WTC11 (cell line): ENCODE data around the gene RHBDL1. TPM values are rescaled to one million over a fixed set of nuclear protein-coding genes. Genes with fewer than 3 reads are reported as not detected.
A peak's percentile ranks its signal among the peaks of the same experiment; 100 is the strongest.

Source experiments
- ATF1 ChIP-seq: sonication (generic); formaldehyde crosslinking; IDR thresholded peaks from 2 replicates; pipeline ENCODE4 v1.8.1; 2023; ENCODE audit warnings: mild to moderate bottlenecking, moderate library complexity, missing genetic modification reagents
- E2F1 ChIP-seq: sonication (generic); formaldehyde crosslinking; IDR thresholded peaks from 2 replicates; pipeline ENCODE4 v1.8.0; 2022; ENCODE audit warnings: mild to moderate bottlenecking, missing genetic modification reagents
- ESRRA ChIP-seq: sonication (generic); formaldehyde crosslinking; IDR thresholded peaks from 2 replicates; pipeline ENCODE4 v1.8.1; 2022; ENCODE audit warnings: mild to moderate bottlenecking, missing genetic modification reagents, borderline replicate concordance
- FOXK1 ChIP-seq: sonication (generic); formaldehyde crosslinking; IDR thresholded peaks from 2 replicates; pipeline ENCODE4 v1.8.0; 2022; ENCODE audit warnings: mild to moderate bottlenecking, moderate library complexity, missing genetic modification reagents
- FOXP4 ChIP-seq: sonication (generic); formaldehyde crosslinking; IDR thresholded peaks from 2 replicates; pipeline ENCODE4 v1.8.0; 2022; ENCODE audit warnings: mild to moderate bottlenecking, missing genetic modification reagents
- JUN ChIP-seq: sonication (generic); formaldehyde crosslinking; IDR thresholded peaks from 2 replicates; pipeline ENCODE4 v1.8.0; 2023; ENCODE audit warnings: mild to moderate bottlenecking, missing genetic modification reagents
- MAX ChIP-seq: sonication (generic); formaldehyde crosslinking; IDR thresholded peaks from 2 replicates; pipeline ENCODE4 v1.8.0; 2022; ENCODE audit warnings: mild to moderate bottlenecking, missing genetic modification reagents
- MXD4 ChIP-seq: fragments of 250-450 bp; sonication (Bioruptor Pico); IDR thresholded peaks from 2 replicates; pipeline ENCODE4 v1.8.0; 2021; ENCODE audit warnings: mild to moderate bottlenecking, moderate library complexity, borderline replicate concordance
- MYBL2 ChIP-seq: sonication (generic); formaldehyde crosslinking; IDR thresholded peaks from 2 replicates; pipeline ENCODE4 v1.8.1; 2023; ENCODE audit warnings: mild to moderate bottlenecking, moderate library complexity, missing genetic modification reagents
- NR2C2 ChIP-seq: sonication (generic); formaldehyde crosslinking; IDR thresholded peaks from 2 replicates; pipeline ENCODE4 v1.8.0; 2022; ENCODE audit warnings: mild to moderate bottlenecking, missing genetic modification reagents
- PREB ChIP-seq: sonication (generic); formaldehyde crosslinking; IDR thresholded peaks from 2 replicates; pipeline ENCODE4 v1.8.1; 2022; ENCODE audit warnings: mild to moderate bottlenecking, missing genetic modification reagents, moderate library complexity, borderline replicate concordance
- PRRX2 ChIP-seq: fragments of 250-450 bp; sonication (Bioruptor Pico); IDR thresholded peaks from 2 replicates; pipeline ENCODE4 v1.8.0; 2021; ENCODE audit warnings: mild to moderate bottlenecking
- SMAD4 ChIP-seq: sonication (generic); formaldehyde crosslinking; IDR thresholded peaks from 2 replicates; pipeline ENCODE4 v1.8.0; 2022; ENCODE audit warnings: mild to moderate bottlenecking, missing genetic modification reagents
- STAT6 ChIP-seq: sonication (generic); formaldehyde crosslinking; conservative IDR thresholded peaks from 2 replicates; pipeline ENCODE4 v1.8.1; 2023; ENCODE audit warnings: mild to moderate bottlenecking, low read depth, missing genetic modification reagents, moderate library complexity
- TCF7 ChIP-seq: sonication (generic); formaldehyde crosslinking; IDR thresholded peaks from 2 replicates; pipeline ENCODE4 v1.8.0; 2022; ENCODE audit warnings: mild to moderate bottlenecking, low read depth, missing genetic modification reagents, moderate library complexity
- USF1 ChIP-seq: sonication (generic); formaldehyde crosslinking; IDR thresholded peaks from 2 replicates; pipeline ENCODE4 v1.8.0; 2022; ENCODE audit warnings: mild to moderate bottlenecking, missing genetic modification reagents
- ZNF121 ChIP-seq: sonication (generic); formaldehyde crosslinking; IDR thresholded peaks from 2 replicates; pipeline ENCODE4 v1.8.0; 2023; ENCODE audit warnings: missing genetic modification reagents
- ZNF281 ChIP-seq: sonication (generic); formaldehyde crosslinking; IDR thresholded peaks from 2 replicates; pipeline ENCODE4 v1.8.0; 2023; ENCODE audit warnings: mild to moderate bottlenecking, missing genetic modification reagents
- ZNF532 ChIP-seq: fragments of 250-450 bp; sonication (Bioruptor Pico); IDR thresholded peaks from 2 replicates; pipeline ENCODE4 v1.9.0; 2021; ENCODE audit warnings: mild to moderate bottlenecking, borderline replicate concordance
- ZNF671 ChIP-seq: fragments of 250-450 bp; sonication (Bioruptor Pico); IDR thresholded peaks from 2 replicates; pipeline ENCODE4 v1.8.0; 2021; ENCODE audit warnings: mild to moderate bottlenecking
- ZSCAN18 ChIP-seq: fragments of 250-450 bp; sonication (Bioruptor Pico); IDR thresholded peaks from 2 replicates; pipeline ENCODE4 v2.1.2; 2022; ENCODE audit warnings: mild to moderate bottlenecking, moderate library complexity
- total RNA-seq: library from RNA; stranded (reverse); gene quantifications from 3 replicates; pipeline ENCODE4 v1.2.3, GENCODE V29; 2021

RHBDL1 gene
- total RNA-seq, 1 experiment from 2014 or later = 8.2 TPM

GRCh38 chr16:720990-721764, 45.7 kb downstream of the RHBDL1 start, which contains the start of gene ANTKMT (continued):
- peak; percentile 80; the same call in 1 of the 2 replicates for TF ChIP-seq USF1 (CRISPR knock-in tag)
- peak; percentile 85 for TF ChIP-seq FOXK1 (CRISPR knock-in tag)
- TF ChIP-seq PRRX2 = no peak
- peak; percentile 97; the same call in 1 of the 2 replicates for TF ChIP-seq STAT6 (CRISPR knock-in tag)
- peak; percentile 99 for TF ChIP-seq MAX
- TF ChIP-seq TCF7 = peak; percentile 43; the same call in 1 of the 2 replicates
- TF ChIP-seq ZNF121 = peak; percentile 11; the same call in 1 of the 2 replicates
- TF ChIP-seq FOXP4 (CRISPR knock-in tag) = peak; percentile 89
- TF ChIP-seq JUN (CRISPR knock-in tag) = no peak; the same call in none of the 2 replicates
- TF ChIP-seq E2F1 (CRISPR knock-in tag) = peak; percentile 95
- no peak for TF ChIP-seq SMAD4
- peak; percentile 79 for TF ChIP-seq NR2C2 (CRISPR knock-in tag)
- peak; percentile 94 for TF ChIP-seq ZNF281
- peak; percentile 90 for TF ChIP-seq PREB (CRISPR knock-in tag)
- peak; percentile 73; the same call in 1 of the 2 replicates for TF ChIP-seq MYBL2 (CRISPR knock-in tag)
- no peak for TF ChIP-seq ZNF671 (CRISPR knock-in tag)
- peak; percentile 92; the same call in 1 of the 2 replicates for TF ChIP-seq ATF1
- no peak for TF ChIP-seq MXD4 (CRISPR knock-in tag)
- TF ChIP-seq ZSCAN18 = no peak
- no peak for TF ChIP-seq ZNF532 (CRISPR knock-in tag)
- TF ChIP-seq ESRRA = peak; percentile 96
